GM12878 (cell line): ENCODE measurements around the gene ANAPC5.

Source experiments
- CEBPB ChIP-seq, 2 experiments: fragments of 150-350 bp in 1 of 2; IDR thresholded peaks; 2 replicates each; pipeline ENCODE4 v1.6.1; 2012 to 2014; ENCODE audit warnings: low read depth in 2 of 2, low read length in 2 of 2, borderline replicate concordance in 1 of 2, inconsistent platforms in 1 of 2
- CEBPZ ChIP-seq: fragments of 150-350 bp; IDR thresholded peaks from 2 replicates; pipeline ENCODE4 v1.6.1; 2016; ENCODE audit warnings: low read depth, low read length
- CTCF ChIP-seq, 3 experiments: IDR thresholded peaks in 2 of 3; conservative IDR thresholded peaks in 1 of 3; 2 replicates each; pipeline ENCODE4 v1.5.1; 2011; ENCODE audit warnings: low read depth in 3 of 3, low read length in 3 of 3, mild to moderate bottlenecking in 3 of 3, control low read depth in 2 of 3, moderate library complexity in 2 of 3, inconsistent platforms in 1 of 3, mixed read lengths in 1 of 3; ENCODE audit not compliant: control insufficient read depth in 2 of 3, insufficient read depth in 1 of 3; ENCODE audit errors: extremely low read depth in 1 of 3
- POLR2A ChIP-seq: IDR thresholded peaks from 2 replicates; pipeline ENCODE4 v1.6.1; 2011; ENCODE audit warnings: low read depth, mild to moderate bottlenecking, low read length
- SIN3A ChIP-seq: IDR thresholded peaks from 2 replicates; pipeline ENCODE4 v1.6.1; 2012; ENCODE audit warnings: low read depth, low read length, improper control_type of control experiment
- SRF ChIP-seq, 2 experiments: IDR thresholded peaks; 2 replicates each; pipeline ENCODE4 v1.6.1; 2011; ENCODE audit warnings: low read depth in 2 of 2, low read length in 2 of 2, mild to moderate bottlenecking in 1 of 2, moderate library complexity in 1 of 2

- no peak for TF ChIP-seq SIN3A
- no peak for TF ChIP-seq CTCF (IDR thresholded peaks at IDR 0.05 in 2 of 3, conservative IDR thresholded peaks at IDR 0.05 in 1 of 3; ENCODE audit: control insufficient read depth in 2 of 3, extremely low read depth in 1 of 3, insufficient read depth in 1 of 3, low read depth in 3 of 3, low read length in 3 of 3)
- TF ChIP-seq CEBPB (IDR thresholded peaks at IDR 0.05; ENCODE audit: borderline replicate concordance in 1 of 2, low read depth in 2 of 2, low read length in 2 of 2), result no peak
- no peak for TF ChIP-seq SRF (IDR thresholded peaks at IDR 0.05; ENCODE audit: low read depth in 2 of 2, low read length in 2 of 2)
- no peak for TF ChIP-seq POLR2A
- TF ChIP-seq CEBPZ, result no peak
Measured at GRCh38 chr12:121371404-121371803, 19.2 kb upstream of the ANAPC5 start.
